ENCODE measurements around the gene PNPLA7.
"Not testable (repeated sequence)": the region's sequence is repeated elsewhere in the genome, so short reads cannot be mapped to it uniquely, and the experiment has no call there.

The PNPLA7 gene

DNA sequence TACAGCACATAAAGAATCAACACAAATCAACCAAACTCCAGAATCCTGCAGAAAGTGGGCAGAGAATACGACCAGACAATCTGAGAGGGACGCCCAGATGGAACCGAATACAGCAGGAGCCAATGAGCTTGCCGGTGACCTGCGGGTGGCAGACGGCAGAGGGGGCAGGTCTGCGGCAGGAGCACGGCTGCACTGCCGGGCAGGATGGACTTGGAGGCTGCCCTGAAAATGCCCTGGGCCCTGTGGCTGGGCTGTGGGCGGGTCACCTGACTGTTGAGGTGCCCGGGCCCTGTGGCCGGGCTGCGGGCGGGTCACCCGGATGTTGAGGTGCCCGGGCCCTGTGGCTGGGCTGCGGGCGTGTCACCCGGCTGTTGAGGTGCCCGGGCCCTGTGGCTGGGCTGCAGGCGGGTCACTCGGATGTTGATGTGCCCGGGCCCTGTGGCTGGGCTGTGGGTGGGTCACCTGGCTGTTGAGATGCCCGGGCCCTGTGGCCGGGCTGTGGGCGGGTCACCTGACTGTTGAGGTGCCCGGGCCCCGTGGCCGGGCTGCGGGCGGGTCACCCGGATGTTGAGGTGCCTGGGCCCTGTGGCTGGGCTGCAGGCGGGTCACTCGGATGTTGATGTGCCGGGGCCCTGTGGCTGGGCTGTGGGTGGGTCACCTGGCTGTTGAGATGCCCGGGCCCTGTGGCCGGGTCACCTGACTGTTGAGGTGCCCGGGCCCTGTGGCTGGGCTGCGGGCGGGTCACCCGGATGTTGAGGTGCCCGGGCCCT lies 36.2 kb downstream of the PNPLA7 start:
- DNase-seq (ENCODE audit: low spot score) = not testable (repeated sequence)

DNA sequence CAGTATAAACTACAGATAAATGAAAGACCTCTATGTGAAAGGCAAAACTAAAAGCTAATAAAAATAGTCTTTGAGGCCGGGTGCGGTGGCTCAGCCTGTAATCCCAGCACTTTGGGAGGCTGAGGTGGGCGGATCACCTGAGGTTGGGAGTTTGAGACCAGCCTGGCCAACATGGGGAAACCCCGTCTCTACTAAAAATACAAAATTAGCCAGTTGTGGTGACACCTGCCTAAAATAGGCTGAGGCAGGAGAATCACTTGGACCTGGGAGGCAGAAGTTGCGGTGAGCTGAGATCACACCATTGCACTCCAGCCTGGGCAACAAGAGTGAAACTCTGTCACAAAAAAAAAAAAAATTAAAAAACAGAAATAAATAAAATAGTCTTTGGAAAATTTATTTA lies 37.1 kb downstream of the PNPLA7 start:
- DNase-seq (ENCODE audit: low spot score) = not testable (repeated sequence)

DNA sequence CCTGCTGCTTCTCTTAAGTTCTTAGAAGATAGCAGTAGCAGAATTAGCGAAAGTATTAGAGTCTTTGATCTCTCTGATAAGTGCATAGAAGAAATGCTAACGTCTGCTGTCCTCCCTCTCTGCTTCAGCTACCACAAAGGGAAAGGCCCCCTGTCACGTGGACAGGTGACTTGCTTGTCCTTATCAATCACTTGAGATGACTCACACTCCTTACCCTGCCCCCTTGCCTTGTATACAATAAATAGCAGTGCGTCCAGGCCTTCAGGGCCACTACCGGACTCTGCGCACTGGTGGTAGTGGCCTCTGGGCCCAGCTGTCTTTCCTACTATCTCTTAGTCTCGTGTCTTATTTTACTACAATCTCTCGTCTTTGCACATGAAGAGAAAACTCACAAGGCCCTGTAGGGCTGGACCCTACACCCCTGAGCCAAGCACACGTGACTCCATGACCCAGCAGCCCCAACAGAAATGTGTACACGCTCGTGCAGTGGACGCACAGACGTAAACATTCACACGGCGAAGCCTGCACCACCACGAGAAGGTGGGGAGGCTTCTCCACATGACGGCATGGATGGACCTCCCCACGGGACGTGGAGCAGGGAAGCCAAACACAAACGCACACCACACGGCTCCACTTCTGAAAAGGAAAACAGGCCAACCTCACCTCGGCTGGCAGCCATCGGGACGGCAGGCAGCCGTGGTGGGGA lies 38.3 kb downstream of the PNPLA7 start:
- DNase-seq (ENCODE audit: low spot score) = no peak

DNA sequence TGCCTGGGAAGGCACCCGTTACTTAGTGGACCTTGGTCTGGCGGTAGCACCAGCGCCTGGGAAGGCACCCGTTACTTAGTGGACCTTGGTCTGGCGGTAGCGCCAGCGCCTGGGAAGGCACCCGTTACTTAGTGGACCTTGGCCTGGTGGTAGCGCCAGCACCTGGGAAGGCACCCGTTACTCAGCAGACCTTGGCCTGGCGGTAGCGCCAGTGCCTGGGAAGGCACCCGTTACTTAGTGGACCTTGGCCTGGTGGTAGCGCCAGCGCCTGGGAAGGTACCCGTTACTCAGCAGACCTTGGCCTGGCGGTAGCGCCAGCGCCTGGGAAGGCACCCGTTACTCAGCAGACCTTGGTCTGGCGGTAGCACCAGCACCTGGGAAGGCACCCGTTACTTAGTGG lies 39.1 kb downstream of the PNPLA7 start:
- DNase-seq (ENCODE audit: low spot score) = not testable (repeated sequence)

DNA sequence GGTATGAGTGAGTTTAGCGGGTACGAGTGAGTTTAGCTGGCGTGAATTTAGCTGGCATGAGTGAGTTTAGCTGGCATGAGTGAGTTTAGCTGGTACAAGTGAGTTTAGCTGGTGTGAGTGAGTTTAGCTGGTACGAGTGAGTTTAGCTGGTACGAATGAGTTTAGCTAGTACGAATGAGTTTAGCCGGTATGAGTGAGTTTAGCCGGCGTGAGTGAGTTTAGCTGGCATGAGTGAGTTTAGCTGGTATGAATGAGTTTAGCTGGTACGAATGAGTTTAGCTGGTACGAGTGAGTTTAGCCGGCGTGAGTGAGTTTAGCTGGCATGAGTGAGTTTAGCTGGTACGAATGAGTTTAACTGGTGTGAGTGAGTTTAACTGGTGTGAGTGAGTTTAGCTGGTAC lies 41.0 kb downstream of the PNPLA7 start:
- DNase-seq (ENCODE audit: low spot score) = no peak

DNA sequence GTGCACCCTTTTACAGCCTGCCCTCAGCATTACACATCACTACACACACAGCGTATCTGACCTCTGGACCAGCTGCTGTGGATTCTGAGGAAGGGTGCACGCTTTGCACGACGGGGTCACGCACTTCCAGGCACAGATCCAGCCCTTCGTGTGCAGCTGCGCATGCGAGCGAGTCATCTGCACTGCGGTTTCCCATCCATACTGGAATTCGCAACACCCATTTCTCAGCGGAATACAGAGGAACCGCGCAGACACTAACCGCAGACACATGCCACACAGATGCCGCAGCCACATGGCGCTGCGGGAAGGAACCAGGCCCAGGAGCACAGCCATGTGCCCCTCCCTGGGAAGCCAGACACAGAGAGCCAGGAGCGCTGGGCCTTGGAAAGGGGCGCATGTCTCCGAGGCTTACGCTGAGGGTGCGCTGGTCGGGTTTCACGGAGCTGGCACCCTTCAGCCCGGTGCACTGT lies 43.5 kb downstream of the PNPLA7 start:
- no peak for DNase-seq (ENCODE audit: low spot score)

DNA sequence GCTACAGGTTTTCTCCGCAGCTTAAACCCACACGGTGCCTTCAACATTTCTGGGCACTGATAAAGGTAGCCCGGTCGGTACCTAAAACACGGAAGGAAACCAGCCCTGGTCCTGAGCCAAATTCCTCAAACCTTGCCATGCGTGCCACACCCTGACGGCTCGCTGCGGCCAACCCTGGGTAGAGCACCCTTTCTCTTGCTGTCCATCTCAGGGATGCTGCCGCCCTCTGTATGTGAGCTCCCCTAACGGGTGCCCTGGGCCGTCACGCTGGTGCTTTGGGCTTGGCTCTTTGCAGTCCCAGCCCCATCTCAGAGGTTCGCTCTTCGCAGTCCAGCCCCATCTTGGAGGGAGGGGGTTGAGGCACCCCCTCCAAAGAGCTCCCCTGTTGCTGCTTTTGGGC lies 43.9 kb downstream of the PNPLA7 start:
- DNase-seq (ENCODE audit: low spot score) = no peak

DNA sequence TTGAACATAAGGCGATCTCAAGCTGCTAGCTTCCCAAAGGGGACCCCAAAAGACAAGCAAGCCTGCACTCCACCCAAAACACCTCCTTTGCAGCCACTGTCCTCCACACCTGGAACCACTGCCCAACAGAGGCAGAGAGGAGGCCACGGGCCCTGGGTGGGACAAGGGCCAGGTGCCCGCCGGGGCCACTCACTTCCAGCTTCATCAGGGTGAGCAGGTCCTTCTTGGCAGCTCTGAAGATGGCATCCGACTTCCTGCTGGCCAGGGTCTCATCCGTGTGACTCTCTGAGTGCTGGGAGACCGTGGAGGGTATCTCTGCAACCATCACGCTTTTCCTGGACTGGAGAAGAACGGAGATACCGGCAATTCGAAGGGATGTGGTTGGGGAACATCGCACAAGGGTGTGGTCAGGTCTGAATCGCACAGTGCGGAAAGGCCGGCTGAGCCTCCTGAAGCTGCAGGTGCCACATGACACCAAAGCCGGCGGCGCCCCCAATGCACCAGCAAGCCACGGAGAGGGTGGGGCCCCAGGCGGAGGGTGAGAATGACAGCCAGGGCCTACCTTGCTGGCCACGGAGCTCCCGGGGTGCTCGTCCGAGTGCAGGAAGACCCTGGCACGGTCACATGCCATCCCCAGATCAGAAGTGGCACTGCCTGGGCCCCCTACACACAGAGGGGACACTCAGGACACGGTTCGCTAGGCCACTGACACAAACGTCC lies 44.6 kb downstream of the PNPLA7 start:
- no peak for DNase-seq (ENCODE audit: low spot score)

DNA sequence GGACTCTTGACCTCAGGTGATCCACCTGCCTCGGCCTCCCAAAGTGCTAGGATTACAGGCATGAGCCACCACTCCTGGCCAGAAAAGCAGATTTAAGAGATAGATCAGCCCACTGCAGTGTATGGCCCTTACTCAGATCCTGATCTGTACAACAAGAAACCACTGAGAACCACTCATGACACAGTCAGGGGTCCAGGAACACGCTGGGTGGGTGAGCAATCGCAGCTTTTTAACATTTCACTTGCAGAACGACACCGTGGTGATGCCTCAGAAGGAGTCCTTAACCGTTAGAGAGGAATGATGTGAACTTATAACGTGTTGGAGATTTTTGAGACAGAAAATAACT lies 45.8 kb downstream of the PNPLA7 start:
- no peak for DNase-seq (ENCODE audit: low spot score)

DNA sequence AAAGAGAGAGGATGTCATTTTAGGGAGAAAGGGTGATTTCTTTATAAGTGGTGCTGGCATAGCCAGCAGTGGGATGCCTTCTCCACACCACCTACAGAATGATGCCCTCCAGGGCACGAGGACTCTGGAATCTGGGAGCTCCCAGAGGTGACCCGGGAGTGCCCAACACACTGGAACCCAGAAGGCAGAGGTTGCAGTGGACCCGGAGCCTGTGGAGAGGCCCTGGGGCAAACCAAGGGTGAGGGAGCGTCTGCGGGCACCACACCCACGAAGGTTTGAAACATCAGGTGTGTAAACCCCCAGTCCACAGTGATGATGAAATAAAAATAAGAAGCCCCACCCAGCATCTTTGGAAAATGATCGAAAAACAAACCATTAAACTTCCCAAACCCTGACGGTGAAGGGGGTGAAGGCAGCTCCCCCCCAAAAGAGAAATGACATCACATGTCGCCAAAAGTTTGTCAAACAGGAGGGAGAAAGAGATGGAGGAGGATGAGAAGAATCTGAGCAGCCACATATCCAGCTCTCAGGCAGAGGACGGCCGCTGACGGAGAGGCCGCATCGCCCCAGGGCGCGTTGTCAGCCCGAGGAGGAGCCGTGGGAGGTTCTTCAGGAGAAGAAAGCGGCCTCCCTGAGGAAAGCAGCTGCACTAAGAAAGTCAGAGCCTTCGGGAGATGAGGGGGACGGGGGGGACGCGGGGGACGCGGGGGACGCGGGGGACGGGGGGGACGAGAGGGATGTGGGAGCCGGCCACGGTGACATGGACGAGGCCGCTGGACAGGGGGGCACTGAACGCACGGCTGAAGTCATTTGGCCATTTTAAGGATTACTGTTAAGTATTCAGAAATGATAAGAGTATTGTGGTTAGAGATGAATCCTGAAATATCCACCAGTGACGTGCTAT lies 47.9 kb downstream of the PNPLA7 start:
- no peak for DNase-seq (ENCODE audit: low spot score)

DNA sequence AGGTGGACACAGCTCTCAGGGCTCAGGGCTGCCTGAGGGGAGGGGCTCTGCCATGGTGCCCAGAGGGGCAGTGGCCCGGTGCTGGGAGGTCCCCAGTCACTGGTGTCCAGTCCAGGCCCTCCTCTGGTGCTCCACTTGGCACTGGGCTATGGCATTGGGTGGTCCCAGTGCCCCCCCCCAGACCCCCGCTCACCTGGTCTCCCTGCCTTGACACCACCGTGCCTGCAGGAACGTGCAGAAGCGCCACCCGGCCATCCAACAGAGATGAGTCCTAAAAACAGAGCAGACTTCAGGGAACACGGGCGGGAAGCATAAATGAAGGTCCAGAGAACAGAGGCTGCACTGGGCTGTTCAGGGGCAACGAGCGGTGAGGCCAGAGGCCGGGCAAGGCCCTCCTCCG lies 48.7 kb downstream of the PNPLA7 start:
- no peak for DNase-seq (ENCODE audit: low spot score)

DNA sequence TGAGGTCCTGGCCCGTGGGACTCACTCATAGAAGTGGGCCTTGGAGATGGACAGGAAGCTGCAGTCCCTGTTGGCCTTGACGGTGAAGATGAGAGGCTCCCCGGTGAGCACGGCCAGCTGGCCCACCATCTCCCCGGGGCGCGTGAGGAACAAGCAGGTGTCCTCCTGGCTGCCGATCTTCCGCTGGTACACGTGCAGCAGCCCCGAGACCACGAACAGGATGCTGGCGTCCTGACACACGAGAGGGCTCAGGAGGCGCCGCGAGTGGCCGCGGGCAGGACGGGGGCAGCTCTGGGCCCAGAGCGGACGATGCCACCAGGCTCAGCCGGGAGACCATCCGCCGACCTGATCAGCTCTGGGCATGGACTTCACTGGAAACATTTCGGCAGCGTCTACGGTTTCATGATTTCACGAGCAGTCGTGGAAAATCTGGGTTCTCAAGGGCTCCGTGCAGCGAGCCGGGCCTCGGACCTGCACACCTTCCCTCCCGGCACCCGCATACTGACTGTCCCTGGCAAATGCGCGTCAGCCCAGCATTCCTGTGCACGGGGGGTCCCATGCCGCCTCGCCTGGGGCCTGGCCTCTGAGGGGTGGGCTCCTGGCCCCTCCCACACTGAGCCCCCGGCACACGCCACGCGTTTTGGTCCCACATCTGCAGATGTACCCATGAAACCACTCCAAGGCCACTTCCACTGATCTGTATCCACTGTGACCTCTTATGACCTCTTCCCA lies 49.4 kb downstream of the PNPLA7 start:
- DNase-seq (ENCODE audit: low spot score) = no peak

DNA sequence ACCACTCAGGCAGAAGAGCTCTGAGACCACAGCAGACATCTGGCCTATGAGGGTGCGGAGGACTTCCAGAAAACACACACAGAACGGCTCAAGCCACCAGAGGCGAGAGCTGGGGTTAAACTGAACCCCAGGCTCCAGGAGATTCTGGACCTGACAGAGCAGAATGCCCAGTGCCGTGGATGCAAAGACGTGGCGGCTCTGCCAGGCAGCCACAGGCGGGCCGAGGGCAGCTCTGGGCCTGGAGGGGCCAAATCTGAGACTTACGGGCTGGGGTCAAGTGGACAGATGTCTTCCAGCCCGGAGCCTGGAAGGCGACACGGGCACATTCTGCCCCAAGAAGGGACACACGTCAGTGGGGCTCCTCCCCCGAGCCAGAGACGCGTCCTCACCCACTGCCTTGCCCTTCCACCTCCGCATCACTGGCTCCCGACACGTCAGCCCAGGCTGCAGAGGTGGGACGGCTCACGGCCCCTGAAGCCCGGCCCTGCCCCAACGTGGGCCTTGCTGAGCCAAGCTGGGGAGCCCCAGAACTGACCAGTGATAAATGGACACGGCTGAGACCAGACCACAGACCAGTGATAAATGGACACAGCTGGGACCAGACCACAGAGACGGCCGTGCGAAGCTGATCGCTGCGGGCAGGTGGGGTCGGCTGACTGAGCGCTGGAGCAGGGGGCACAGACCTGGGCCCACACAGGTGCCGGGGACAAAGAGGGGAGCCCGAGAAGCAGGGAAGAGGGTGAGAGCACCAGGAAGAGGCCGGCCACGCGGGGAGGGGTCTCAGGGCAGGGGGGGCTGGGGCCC lies 50.1 kb downstream of the PNPLA7 start:
- no peak for DNase-seq (ENCODE audit: low spot score)

DNA sequence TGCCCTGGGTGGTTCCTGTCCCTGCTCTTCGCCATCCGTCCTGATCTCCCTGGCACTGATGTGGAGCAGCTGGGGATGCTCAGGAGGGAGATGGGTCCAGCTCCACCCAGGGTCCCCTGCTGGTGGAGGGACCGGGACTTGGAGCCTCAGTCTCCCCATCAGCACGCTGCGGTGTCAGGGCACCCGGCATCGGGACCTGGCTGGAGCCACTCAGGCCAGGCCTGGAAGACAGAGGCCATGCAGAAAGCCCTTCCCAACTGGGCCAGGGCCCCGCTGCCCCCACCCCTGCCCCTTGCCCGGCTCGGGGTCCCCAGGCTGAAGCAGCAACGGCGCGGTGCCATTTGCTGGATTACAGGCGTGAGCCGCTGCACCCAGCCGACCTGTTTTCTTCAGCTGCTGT lies 50.8 kb downstream of the PNPLA7 start:
- DNase-seq (ENCODE audit: low spot score) = no peak

DNA sequence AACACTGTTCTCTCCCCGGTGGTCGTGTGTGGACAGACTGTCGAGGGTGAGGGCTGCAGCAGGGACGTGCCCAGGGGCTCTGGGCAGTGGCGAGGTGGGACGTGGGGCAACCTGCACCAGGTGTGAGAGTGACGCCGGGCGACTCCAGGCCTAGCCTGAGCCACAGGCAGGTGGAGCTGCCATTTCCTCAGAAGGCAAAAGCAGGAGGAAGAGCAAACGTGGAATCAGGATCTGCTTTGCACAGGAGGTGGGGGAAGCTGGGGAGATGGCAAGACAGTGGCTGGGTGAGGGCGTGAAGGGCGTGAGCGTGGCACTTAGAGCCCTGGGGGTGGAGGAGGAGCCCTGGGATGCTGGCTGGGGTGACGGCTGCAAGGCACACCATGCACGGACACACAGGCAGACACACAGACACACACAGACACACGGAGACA lies 51.5 kb downstream of the PNPLA7 start:
- DNase-seq (ENCODE audit: low spot score) = no peak

DNA sequence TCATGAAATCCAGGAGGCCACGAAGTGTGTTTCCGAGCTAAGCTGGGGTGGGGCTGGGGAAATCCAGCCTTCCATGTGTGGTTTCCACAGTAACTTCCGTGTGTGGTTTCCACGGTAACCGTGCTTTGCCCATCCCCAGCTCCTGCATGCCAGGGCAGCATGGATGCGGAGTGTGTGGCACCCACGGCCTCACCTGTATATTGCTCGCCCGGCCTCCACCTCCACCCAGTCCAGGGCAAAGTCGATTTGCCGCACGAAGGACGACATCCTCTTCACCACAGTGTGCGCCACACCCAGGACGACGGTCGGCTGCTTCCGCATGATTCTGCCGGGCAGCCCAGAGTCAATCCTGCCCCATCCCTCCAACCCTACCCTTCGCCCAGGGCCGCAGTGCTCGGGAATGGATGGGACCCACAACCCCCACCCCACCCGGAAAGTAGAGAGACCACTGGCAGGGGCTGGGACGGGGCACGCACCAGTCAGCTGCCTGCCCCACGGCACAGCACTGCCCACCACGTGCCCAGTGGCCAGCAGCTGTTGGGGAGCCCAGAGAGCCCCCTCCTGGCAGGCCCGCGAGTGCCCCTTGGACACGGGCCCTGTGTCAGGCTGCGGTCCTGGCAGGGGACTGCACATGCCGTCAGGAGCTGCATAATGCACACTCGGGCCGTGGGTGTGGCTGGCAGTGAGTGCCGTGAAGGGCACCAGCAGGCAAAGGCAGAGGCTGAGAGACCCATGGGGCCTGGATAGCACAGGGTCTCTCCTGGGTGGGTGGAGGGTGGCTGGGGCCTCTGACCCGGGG lies 52.1 kb downstream of the PNPLA7 start:
- DNase-seq (ENCODE audit: low spot score) = no peak

DNA sequence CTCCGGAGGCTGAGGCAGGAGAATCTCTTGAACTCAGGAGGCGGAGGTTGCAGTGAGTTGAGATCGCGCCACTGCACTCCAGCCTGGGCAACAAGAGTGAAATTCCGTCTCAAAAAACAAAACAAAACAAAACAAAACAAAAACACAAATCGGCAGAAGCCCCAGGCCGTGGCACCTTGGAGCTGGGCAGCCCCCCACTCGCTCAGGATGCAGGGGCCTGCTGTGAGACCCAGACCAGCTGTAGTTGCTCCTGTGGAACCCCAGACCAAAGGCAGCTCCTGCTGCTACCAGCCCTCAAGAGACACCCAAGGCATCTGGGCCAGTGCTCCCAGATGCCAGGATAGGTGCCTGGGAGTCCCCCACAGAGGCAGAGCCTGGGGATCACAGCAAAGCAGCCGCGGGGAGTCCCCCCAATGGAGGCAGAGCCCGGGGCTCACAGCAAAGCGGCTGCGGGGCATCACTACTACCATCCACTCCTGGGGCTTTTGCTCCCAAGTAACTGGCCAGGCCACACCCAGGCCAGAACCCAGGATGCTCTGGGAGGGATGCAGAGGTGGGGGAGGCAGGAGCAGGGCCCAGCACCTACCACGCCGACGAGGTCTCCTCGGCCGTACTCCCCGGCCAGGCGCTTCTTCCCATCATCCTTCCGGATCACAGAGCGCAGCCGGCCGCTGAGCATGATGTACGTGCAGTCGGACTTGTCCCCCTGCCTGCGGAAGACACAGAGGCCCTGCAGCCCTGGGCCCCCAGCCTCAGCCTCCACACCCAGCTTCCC lies 53.4 kb downstream of the PNPLA7 start:
- DNase-seq (ENCODE audit: low spot score) = no peak

DNA sequence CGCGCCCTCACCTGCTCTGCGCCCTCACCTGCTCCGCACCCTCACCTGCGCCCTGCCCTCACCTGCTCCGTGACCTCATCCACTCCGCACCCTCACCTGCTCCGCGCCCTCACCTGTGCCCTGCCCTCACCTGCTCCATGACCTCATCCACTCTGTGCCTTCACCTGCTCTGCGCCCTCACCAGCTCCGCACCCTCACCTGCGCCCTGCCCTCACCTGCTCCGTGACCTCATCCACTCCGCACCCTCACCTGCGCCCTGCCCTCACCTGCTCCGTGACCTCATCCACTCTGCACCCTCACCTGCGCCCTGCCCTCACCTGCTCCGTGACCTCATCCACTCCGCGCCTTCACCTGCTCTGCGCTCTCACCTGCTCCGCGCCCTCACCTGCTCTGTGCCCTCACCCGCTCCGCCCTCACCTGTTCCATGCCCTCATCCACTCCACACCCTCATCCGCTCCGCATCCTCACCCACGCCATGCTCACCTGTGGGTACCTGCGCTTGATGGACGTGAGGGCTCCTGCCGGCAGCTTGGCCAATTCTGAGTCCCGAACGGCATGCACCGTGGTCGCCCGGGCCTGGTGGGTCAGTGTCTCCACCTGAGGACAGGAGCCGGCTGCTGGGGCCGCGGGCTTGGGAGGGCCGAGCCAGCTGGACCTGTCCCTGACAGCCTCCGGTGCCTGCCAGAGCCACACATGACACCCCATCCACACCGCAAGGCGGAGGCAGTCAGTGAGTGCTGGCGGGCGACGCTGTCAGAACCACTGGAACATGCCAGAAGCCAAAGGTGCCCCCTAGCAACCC lies 55.5 kb downstream of the PNPLA7 start:
- DNase-seq (ENCODE audit: low spot score) = no peak

Data from activated CD4-positive, alpha-beta T cell treated with anti-CD3 and anti-CD28 coated beads, Interleukin-2, Interleukin-4, amounts not matched to agents 100 ng/mL and 50 ng/mL, durations not matched to agents 16 hours and 8 hours (primary cell).